Subcutaneous abdominal adipose tissue (tissue), 5 donors: ENCODE results near the gene SNTG2.

ENCODE experiments used
- H3K27ac ChIP-seq: one replicate; pipeline ENCODE4 v1.7.0; 2013; ENCODE audit warnings: low read depth, mild to moderate bottlenecking, inconsistent platforms, low read length, moderate library complexity
- H3K27me3 ChIP-seq, 5 donors: one replicate each; pipeline ENCODE4 v1.7.0; 2013; ENCODE audit warnings: low read length in 5 of 5, inconsistent platforms in 1 of 5; ENCODE audit not compliant: control insufficient read depth in 5 of 5, insufficient read depth in 4 of 5
- H3K36me3 ChIP-seq, 5 donors: one replicate each; pipeline ENCODE4 v1.7.0; 2013; ENCODE audit warnings: low read length in 5 of 5; ENCODE audit not compliant: control insufficient read depth in 5 of 5, insufficient read depth in 5 of 5
- H3K4me1 ChIP-seq, 5 donors: one replicate each; pipeline ENCODE4 v1.7.0; 2013; ENCODE audit warnings: low read length in 5 of 5, mild to moderate bottlenecking in 3 of 5, moderate library complexity in 1 of 5; ENCODE audit not compliant: control insufficient read depth in 5 of 5, insufficient read depth in 5 of 5
- H3K4me3 ChIP-seq, 5 donors: one replicate each; pipeline ENCODE4 v1.7.0; 2013; ENCODE audit warnings: low read length in 5 of 5, low read depth in 1 of 5
- H3K9ac ChIP-seq, 5 donors: one replicate each; pipeline ENCODE4 v1.7.0; 2013; ENCODE audit warnings: low read length in 5 of 5, mild to moderate bottlenecking in 4 of 5, moderate library complexity in 3 of 5
- H3K9me3 ChIP-seq, 5 donors: one replicate each; pipeline ENCODE4 v1.7.0; 2013; ENCODE audit warnings: low read length in 5 of 5; ENCODE audit not compliant: control insufficient read depth in 5 of 5
- donor health status: healthy.
- donor health status: healthy.
- donor health status: healthy.
- donor health status: healthy.
- donor health status: healthy.

The SNTG2 gene

GRCh38 chr2:1283871-1284270, 333.2 kb downstream of the SNTG2 start:
- Histone ChIP-seq H3K4me1 (peaks cover 0 to 2% (median 0%) of the 10 kb centered on the region in 5 donors), H3K36me3 (no peaks in the 10 kb centered on the region), H3K4me3 (no peak overlapping the region), H3K9ac (no peak overlapping the region), H3K9me3 (no peaks in the 10 kb centered on the region), H3K27ac (no peak overlapping the region), H3K27me3 (peaks cover 0 to 2% (median 0%) of the 10 kb centered on the region in 5 donors)

GRCh38 chr2:1286929-1287328, 336.3 kb downstream of the SNTG2 start:
- Histone ChIP-seq H3K9ac (no peak overlapping the region), H3K4me3 (no peak overlapping the region), H3K36me3 (no peaks in the 10 kb centered on the region), H3K4me1 (peaks cover 0 to 9% (median 2%) of the 10 kb centered on the region in 5 donors), H3K9me3 (no peaks in the 10 kb centered on the region), H3K27ac (no peak overlapping the region), H3K27me3 (no peaks in the 10 kb centered on the region)

GRCh38 chr2:1287427-1287826, 336.8 kb downstream of the SNTG2 start:
- H3K36me3 ChIP-seq, result no peaks in the 10 kb centered on the region
- H3K27ac ChIP-seq, result no peak overlapping the region
- H3K9ac ChIP-seq, result no peak overlapping the region
- peaks cover 0 to 2% (median 0%) of the 10 kb centered on the region in 5 donors for H3K9me3 ChIP-seq
- no peak overlapping the region for H3K4me3 ChIP-seq
- H3K4me1 ChIP-seq, result peaks cover 0 to 9% (median 2%) of the 10 kb centered on the region in 5 donors
- no peaks in the 10 kb centered on the region for H3K27me3 ChIP-seq

DNA sequence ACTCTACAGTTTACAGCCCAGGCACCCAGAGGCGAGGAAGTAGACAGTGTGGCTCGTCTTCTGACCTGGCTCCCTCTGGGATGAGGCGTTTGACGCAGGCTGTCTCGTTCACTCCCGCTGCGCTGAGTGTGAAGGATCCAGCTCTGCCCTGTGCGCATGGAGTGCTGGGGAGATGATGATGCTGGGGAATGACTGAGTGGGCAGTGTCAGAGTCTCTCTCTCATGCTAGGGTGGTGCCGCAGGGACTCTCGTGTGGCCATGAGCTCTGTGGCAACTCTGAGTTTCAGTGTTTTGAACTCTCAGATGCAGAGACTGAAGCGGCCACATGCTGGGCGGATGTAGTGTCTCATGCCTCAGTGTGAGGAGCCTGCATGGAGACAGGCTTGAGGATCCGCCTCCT, 344.3 kb downstream of the SNTG2 start:
- no peak overlapping the region for H3K4me3 ChIP-seq
- H3K9me3 ChIP-seq, result peaks cover 0 to 4% (median 0%) of the 10 kb centered on the region in 5 donors
- no peaks in the 10 kb centered on the region for H3K36me3 ChIP-seq
- H3K9ac ChIP-seq, result no peak overlapping the region
- no peak overlapping the region for H3K27ac ChIP-seq
- no peaks in the 10 kb centered on the region for H3K27me3 ChIP-seq
- H3K4me1 ChIP-seq, result peaks cover 0 to 9% (median 0%) of the 10 kb centered on the region in 5 donors

DNA sequence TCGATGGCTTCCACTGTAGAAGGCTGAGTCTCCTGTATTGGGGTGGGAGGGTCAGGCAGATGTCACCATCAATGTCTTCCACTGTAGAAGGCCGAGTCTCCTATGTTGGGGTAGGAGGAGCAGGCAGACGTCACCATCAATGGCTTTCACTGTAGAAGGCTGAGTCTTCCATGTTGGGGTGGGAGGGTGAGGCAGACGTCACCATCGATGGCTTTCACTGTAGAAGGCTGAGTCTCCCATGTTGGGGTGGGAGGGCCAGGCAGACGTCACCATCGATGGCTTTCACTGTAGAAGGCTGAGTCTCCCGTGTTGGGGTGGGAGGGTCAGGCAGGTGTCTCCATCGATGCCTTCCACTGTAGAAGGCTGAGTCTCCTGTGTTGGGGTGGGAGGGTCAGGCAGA, 345.1 kb downstream of the SNTG2 start:
- no peak overlapping the region for H3K4me3 ChIP-seq
- H3K27ac ChIP-seq, result no peak overlapping the region
- H3K9ac ChIP-seq, result no peak overlapping the region
- peaks cover 0 to 9% (median 0%) of the 10 kb centered on the region in 5 donors for H3K4me1 ChIP-seq
- H3K36me3 ChIP-seq, result no peaks in the 10 kb centered on the region
- peaks cover 0 to 4% (median 0%) of the 10 kb centered on the region in 5 donors for H3K9me3 ChIP-seq
- no peaks in the 10 kb centered on the region for H3K27me3 ChIP-seq

DNA sequence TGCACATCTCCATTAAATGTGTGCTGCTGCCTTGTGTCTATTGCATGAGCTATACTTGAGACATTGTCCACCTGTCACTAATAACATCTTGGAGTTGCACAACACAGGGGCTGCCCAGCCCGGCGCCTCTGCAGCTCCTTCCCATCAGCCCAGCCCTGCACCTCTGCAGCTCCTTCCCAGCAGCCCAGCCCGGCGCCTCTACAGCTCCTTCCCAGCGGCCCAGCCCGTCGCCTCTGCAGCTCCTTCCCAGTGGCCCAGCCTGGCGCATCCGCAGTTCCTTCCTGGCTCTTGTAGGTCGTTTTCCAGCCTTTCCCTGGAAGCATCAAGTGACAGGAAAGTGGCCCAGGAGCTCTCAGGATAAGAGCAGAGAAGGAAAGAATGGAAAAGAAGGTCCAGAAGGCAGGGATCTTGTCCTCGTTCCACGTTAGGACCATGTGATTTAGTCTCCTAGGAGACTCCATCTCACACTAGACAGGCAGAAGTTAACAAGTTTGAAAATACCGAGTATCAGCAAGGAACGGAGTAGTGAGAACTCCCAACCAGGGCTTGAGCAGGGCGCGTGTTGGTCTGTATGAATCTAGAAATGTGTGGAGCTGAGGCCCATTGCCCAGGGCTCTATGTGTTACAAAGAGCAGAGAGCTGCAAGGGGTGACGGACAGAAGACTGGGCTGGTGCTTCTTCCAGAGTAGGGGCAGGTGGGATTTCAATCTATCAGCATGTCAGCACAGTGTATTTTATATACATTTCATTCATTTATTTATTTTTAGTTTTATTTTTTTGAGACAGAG, 346.9 kb downstream of the SNTG2 start:
- Histone ChIP-seq H3K4me3 (no peak overlapping the region), H3K9me3 (peaks cover 0 to under 1% (median 0%) of the 10 kb centered on the region in 5 donors), H3K36me3 (no peaks in the 10 kb centered on the region), H3K27me3 (no peaks in the 10 kb centered on the region), H3K9ac (no peak overlapping the region), H3K27ac (no peak overlapping the region), H3K4me1 (no peaks in the 10 kb centered on the region)

DNA sequence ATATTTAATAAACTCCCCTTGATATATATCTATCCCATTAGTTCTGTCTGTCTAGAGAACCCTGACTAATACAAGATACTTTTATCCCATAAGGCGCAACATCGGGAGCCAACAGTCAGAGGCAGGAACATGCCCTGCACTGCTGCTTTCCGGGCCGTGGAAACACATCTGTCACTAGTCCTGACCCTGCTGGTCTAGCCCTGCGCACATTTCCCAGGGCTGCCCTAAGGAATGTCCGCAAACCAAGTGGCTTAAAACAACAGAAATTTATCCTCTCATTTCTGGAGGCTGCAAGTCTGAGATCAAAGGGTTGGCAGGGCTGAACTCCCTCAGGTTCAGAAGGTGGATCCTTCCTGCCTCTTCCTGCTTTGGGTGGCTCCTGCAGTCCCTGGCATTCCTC, 348.4 kb downstream of the SNTG2 start:
- Histone ChIP-seq H3K9me3 (no peaks in the 10 kb centered on the region), H3K4me1 (no peaks in the 10 kb centered on the region), H3K36me3 (no peaks in the 10 kb centered on the region), H3K4me3 (no peak overlapping the region), H3K27ac (no peak overlapping the region), H3K27me3 (no peaks in the 10 kb centered on the region), H3K9ac (no peak overlapping the region)

DNA sequence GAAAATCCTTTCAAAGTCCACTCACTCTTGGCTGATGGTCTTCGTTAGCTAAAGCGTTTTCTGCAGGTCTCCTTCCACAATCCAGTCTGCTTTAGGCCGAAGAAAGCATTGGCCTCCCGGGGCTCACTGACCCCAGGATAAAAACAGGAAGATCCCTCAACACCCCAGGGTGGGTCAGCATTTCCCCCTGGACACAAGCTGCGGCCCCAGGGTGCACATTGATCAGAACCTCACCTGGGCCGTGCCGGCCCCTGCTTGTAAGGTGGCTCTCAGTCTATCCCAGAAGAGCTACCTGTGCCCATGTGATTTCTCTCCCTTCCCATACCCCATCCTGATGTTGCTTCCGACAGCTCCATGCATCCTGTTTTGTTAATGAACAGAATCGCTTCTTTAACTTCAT, 349.6 kb downstream of the SNTG2 start:
- H3K27me3 ChIP-seq, result no peaks in the 10 kb centered on the region
- H3K27ac ChIP-seq, result no peak overlapping the region
- no peaks in the 10 kb centered on the region for H3K4me1 ChIP-seq
- no peaks in the 10 kb centered on the region for H3K9me3 ChIP-seq
- H3K36me3 ChIP-seq, result no peaks in the 10 kb centered on the region
- no peak overlapping the region for H3K9ac ChIP-seq
- no peak overlapping the region for H3K4me3 ChIP-seq

- no peak overlapping the region for H3K4me3 ChIP-seq
- H3K27ac ChIP-seq, result no peak overlapping the region
- no peaks in the 10 kb centered on the region for H3K9me3 ChIP-seq
- no peaks in the 10 kb centered on the region for H3K27me3 ChIP-seq
- H3K36me3 ChIP-seq, result no peaks in the 10 kb centered on the region
- H3K4me1 ChIP-seq, result no peaks in the 10 kb centered on the region
- no peak overlapping the region for H3K9ac ChIP-seq
Observed at GRCh38 chr2:1301056-1301455, 350.4 kb downstream of the SNTG2 start.

DNA sequence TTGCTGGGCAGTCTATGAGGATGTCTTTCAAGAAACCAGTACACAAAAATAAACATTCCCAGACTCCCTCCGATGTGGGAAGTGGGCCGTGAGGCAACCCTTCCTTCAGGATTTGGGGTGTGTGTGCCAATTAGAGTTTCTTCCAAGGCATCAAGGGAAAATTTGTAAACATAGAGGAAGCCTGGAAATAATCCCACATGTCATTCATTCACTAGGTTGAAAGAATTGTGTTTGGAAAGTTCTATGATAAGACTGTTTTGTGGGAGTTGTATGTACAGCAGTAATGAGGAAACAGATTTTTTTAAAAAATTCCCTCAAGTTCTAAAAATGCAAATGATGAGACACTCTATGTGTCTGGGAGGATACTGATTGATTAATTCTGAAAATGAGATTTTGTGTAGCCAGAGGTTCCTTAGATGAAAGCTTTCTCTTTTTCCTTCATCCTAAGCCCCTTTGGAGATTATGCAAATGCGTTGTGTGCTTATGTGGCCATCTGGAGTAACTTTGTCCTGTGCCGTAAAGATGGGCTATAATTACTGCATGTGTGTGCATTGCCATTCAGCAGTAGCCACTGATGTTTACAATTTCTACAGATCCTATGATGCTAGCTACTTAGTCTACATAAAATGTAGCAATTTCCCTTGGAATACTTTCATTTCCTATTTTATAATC, 354.8 kb downstream of the SNTG2 start:
- Histone ChIP-seq H3K4me3 (no peak overlapping the region), H3K27me3 (peaks cover 0 to 3% (median 0%) of the 10 kb centered on the region in 5 donors), H3K9me3 (no peaks in the 10 kb centered on the region), H3K9ac (no peak overlapping the region), H3K27ac (no peak overlapping the region), H3K4me1 (no peaks in the 10 kb centered on the region), H3K36me3 (no peaks in the 10 kb centered on the region)
